DMS153 treated with DMSO at 0.1 percent for 48 hours (cell line): Measurements from ENCODE around the gene NPPC.
A peak's percentile ranks its signal among the peaks of the same experiment; 100 is the strongest.

ENCODE experiments used
- DNase-seq: peaks from one replicate; lab custom pipeline; 2025; ENCODE audit not compliant: unreplicated experiment; lab: John Stamatoyannopoulos, UW

NPPC gene

GRCh38 chr2:231935815-231936214 lies 9.6 kb upstream of the NPPC start:
- DNase-seq = no peak

DNA sequence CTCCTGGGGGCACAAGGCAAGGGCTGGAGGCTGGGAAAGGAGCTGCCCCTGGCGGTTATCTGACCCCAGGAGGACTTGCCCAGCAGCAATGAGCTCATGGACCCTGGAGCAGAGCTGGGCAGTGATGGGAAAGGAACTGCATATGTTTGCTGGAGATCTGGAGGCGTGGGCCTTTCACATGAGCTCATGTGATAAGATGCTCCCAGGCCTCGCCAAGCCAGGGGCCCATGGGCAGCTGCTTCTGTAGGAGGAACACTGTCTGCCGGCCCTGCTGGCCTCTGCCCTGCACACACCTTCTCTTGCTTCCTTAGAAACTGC lies 9.0 kb upstream of the NPPC start:
- DNase-seq = no peak

DNA sequence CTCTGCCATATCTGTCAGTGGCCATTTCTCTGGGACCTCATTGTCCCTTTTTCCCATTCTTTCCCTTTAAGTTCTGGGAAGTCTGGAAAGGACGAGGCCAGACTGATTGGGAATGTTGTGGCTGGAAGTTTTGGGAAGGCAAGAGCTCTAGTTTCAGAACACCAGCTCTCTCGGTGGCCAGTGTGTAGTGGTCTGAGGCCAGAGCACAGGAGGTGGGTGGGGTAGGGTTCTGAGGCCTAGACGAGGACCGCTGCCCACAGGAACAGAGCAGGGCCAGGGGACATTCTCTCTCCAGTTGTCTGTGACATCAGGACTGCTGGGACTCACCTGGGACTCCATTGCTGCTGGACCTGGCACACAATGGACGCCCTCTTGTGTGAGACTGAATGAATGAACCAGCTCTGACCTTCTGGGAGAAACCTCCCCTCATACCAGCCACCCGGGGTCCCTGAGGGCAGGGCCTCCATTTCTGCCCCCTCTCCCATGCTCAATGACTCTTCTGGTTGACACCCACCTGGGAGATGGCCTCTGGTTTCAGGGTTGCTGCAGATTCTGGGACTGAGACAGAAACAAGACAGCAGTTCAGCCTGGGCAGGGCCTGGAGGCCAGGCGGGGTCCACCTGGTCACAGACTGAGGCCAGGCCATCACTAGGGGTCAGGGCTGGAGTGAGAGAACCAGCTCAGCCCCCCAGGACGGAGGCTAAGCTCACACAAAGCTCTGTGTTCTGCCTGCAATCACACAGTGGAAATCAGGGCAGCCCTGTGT lies 8.4 kb upstream of the NPPC start:
- no peak for DNase-seq

- no peak for DNase-seq
These were observed 7.8 kb upstream of the NPPC start for GRCh38 chr2:231933916-231934401.

DNA sequence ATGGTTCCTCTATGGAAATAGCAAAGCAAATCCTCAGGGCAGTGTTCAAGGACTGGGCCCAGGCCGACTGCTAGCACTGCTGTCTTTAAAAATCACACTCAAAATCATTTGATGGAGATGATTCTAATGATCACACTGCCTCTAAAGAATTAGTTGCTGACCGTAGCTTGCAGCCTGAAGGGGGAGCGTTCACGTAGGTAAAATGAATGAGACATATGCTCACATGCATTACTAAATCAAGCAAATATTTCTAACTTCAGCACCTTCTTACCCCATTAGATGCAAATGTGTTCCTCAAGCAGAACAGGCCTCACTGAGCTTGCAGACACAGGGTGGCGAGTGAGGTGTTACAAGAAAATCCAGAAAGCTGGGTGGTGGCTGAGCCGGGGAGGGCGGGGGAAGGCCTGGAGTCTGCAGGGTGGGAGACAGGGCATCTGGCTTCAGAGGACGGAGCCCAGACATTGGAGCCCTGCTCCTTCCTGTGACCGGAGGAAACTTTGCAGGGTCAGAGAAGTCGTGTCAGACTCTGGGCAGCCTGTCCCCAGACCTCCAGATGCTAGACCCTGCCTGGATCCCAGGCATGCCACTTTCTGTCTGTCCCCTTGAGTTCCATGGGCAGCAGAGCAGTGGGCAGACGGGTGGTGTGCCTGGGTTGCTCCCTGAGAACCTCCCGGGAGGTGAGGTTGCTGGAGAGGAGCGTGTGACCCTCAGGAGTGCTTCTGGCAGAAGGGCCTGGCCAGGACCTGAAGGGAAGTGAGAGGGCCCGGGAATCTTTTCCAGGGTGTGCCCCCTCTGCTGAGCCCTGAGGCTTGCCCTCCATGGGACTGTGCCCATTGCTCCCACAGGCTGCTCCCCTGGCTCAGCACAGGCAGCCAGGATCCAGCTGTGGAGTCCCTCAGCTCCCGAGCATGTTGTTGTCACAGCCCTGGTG lies 7.1 kb upstream of the NPPC start:
- DNase-seq = no peak

DNA sequence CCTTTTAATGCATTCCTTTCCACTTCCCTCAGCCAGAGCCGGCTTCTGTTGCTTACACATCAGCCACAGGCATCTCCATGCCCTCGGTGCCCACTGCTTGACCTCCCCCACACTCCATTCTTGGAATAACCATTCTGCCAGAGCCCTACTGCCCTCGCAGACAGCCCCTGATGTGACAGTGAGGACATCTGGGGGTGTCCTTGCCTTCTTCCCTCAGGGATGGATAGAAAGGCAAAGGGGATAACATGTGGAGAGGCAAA lies 6.4 kb upstream of the NPPC start:
- DNase-seq = no peak

- no peak for DNase-seq
These were observed 5.3 kb upstream of the NPPC start for GRCh38 chr2:231931481-231931915.

GRCh38 chr2:231930593-231931281 lies 4.5 kb upstream of the NPPC start:
- DNase-seq = no peak

- no peak for DNase-seq
These were observed 3.9 kb upstream of the NPPC start for GRCh38 chr2:231929961-231930592.

DNA sequence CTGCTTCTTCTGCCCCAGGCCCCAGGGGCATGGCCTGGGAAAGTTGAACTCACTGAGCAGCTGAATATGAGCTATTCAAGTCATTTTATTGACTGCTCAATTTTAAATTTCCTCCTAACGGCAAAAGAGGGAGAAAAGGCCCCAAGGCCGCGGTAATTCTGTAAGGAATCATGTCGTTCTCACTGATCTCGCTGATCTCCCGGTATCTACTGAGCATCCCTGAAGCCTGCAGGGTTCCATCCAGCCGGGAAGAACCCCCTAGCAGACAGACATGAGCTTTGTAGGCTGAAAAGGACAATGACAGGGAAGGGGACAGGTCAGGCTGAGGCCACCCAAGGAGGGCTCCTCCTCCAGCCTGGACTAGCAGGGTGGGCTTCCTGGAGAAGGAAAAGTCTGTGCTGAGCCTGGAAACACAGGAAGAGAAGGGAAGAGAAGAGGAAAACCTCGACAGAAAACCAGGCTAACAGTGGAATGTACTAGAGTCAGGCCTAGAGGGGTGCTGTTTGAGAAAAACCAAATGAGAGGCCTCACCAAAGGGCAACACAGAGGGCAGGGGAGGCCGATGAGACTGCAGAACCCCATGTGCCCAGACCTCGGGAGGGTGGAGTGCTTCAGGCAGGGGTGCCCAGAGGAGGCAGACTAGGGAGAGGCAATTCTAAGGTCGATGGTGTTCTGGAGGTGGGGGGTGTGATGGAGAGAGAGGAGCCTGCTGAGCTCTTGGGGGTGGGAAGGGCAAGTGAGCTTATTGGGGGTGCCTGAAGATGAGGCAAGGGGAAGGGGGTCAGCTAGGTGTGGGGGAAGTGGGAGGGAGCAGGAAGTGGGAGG lies 2.9 kb upstream of the NPPC start:
- no peak for DNase-seq

DNA sequence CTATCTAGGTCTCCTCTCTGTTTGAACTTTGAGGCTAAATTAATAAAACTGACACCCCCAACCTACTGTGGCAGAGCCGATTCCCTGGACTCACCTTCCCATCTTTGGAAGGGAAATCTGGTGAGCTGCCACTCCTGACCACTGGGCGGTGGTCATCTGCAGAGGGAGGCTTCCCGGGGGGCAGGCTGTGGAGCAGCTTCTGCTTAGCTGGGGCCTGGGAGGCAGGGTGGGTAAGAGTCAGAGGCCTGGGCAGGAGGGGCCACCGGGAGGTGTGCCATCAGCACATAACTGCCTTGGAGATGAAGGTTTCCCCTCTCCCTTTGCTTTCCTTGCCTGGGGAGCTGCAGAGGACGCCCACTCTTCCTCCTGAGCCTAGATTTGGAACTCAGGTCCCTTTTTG lies 2.3 kb upstream of the NPPC start:
- DNase-seq = no peak

DNA sequence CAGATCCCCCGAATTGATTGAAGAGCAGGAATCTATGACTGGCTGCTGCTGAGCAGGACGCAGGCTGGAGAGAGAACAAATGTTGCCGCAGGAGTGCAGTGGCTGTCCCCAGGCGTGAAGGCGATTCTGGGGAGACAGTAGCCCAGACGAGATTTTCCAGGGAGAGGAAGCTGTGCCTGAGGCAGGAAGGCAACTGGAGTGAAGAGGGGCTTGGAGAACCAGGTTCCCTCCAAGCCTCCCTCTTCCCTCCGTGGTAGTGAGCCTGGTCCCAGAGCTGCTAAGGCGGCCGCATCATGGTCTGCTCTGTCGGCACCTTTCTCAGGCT lies 1.3 kb upstream of the NPPC start:
- no peak for DNase-seq

GRCh38 chr2:231926761-231927565 lies 767 bp upstream of the NPPC start:
- DNase-seq = no peak

DNA sequence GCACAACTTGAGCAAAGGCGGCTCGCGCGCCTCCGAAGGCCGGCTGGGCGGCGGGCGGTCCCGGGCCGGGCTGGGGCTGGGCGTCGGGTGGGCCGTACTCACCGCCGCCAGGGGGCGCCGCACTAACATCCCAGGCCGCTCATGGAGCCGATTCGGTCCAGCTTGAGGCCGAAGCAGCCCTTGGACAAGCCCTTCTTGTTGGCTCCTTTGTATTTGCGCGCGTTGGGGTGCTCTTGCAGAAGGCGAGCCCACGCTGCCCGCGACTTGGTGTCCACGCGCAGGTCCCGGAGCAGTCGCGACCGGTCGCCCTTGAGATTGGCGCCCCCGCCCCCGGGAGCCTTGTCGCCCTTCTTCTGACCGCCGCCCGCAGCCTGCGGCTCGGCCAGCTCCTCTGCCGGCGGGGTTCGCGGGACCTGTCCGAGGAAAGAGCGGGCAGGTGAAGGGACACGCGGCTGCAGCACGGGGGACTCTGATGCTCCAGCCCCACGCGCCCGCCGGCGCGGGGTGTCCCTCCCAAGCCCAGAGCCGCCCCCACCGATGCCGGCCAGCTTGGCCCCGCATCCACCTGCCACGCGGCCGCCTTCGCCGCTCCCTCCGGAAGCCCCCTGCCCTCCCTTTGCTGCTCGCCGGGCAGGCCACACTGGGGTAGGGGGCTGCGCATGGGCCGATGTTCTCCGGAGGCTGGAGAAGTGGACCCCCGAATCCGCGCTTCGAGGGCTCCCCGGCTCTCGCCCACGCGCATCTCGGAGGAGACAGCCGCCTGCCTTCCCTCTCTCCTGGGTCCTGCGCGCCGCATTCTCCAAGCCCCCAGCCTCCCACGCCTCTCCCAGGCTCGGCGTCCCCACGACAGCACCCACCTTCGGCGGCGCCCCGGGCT lies 655 bp downstream of the NPPC start:
- peak; percentile 35 for DNase-seq

DNA sequence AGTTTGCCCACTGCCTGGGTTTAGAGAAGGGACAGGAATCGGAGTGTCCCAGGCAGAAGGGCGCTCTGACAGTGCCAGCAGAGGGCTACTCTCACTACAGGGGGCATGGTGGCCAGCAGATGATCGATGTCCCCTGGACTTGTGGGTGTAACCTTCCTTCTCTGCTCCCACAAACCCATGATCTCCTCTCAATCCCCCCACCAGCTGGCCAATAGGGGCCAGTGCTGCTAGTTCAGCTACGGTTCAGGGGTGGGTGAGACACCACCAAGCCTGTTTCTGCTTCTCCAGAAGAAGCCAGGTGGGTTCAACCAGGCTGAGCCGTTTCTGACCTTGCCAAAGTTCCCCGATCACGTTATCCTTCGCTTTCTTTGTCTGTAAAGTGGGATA lies 1.3 kb downstream of the NPPC start:
- no peak for DNase-seq

GRCh38 chr2:231923951-231924888 lies 2.0 kb downstream of the NPPC start:
- no peak for DNase-seq

GRCh38 chr2:231923010-231923344 lies 3.2 kb downstream of the NPPC start:
- DNase-seq = no peak
